ENCODE results near the gene EID3. TPM values are rescaled to one million over a fixed set of nuclear protein-coding genes. Genes with fewer than 3 reads are reported as not detected.
A peak's percentile ranks its signal among the peaks of the same experiment; 100 is the strongest.

Gene EID3
- polyA plus RNA-seq, 2 of the 4 experiments (the other 2 are of a cell fraction) = 6.8 to 12.2 TPM

DNA sequence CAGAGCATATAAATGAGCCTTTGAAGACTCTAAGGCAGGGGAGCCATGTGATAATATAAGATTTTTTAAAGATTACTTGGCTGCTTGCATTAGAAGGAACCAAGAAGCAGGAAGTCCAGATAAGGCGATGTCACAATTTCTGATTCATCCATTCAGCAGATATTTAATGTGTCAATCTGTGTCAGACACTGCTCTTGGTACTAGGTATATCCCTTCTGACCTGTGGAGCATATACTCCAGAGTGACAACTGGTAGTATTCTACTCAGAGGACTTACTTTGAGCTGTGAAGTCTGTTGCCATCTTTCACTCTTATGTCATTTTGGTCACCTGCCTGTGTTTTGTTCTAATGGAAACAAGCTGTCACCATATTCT is 10.7 kb downstream of the EID3 start (continued):
- TF ChIP-seq HMGXB4 (CRISPR knock-in tag; IDR thresholded peaks at IDR 0.05; ENCODE audit: borderline replicate concordance) (peak; percentile 49; the same call in 1 of the 2 replicates), MYC (IDR thresholded peaks at IDR 0.05; ENCODE audit: borderline replicate concordance, low read length) (no peak)
- TF ChIP-seq, protein P1, sequence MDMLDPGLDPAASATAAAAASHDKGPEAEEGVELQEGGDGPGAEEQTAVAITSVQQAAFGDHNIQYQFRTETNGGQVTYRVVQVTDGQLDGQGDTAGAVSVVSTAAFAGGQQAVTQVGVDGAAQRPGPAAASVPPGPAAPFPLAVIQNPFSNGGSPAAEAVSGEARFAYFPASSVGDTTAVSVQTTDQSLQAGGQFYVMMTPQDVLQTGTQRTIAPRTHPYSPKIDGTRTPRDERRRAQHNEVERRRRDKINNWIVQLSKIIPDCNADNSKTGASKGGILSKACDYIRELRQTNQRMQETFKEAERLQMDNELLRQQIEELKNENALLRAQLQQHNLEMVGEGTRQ (IDR thresholded peaks at IDR 0.05) = no peak

- Histone ChIP-seq H3K4me1 (peaks cover 100% of the 10 kb centered on the region), H3K9me3 (no peaks in the 10 kb centered on the region)
Observed at GRCh38 chr12:104315326-104316224, 12.0 kb downstream of the EID3 start.

More at GRCh38 chr12:104315326-104316224, 12.0 kb downstream of the EID3 start:
- no peak for DNase-seq (ENCODE audit: low read depth in 1 of 2, low spot score in 1 of 2)
- ChIA-PET CTCF (interaction anchor here (0.7 to 1.4 kb wide), 3 partner anchors 13 to 102 kb away, joined by 3 to 4 read pairs (median 3); no protein-coding TSS in a partner anchor), POLR2A (interaction anchor here (0.7 kb wide), 1 partner anchor 138 kb away, joined by 3 read pairs; no protein-coding TSS in a partner anchor)
- Histone ChIP-seq H3K4me3 (peak overlapping the region; percentile 24; the same call in 2 of the 3 replicates), H3K27ac (peak overlapping the region; percentile 10 to 55; a peak in 2 of 6 replicates), H3K4me2 (peak overlapping the region; percentile 97)
- WGBS (ENCODE audit: missing lambda C conversion rate) = 20% methylated on average over 10 of the region's 10 CpGs
- TF ChIP-seq JUN (IDR thresholded peaks at IDR 0.05) = 0 out of 5 replicates have a peak, but pooled peaks of 1 of the 2 experiments have one; percentile 36
- TF ChIP-seq, protein P2, sequence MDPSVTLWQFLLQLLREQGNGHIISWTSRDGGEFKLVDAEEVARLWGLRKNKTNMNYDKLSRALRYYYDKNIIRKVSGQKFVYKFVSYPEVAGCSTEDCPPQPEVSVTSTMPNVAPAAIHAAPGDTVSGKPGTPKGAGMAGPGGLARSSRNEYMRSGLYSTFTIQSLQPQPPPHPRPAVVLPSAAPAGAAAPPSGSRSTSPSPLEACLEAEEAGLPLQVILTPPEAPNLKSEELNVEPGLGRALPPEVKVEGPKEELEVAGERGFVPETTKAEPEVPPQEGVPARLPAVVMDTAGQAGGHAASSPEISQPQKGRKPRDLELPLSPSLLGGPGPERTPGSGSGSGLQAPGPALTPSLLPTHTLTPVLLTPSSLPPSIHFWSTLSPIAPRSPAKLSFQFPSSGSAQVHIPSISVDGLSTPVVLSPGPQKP (IDR thresholded peaks at IDR 0.05; ENCODE audit: low read depth, low read length) = no peak
- TF ChIP-seq PHF8 (IDR thresholded peaks at IDR 0.05; ENCODE audit: borderline replicate concordance, low read depth) = no peak
- TF ChIP-seq TP53 (CRISPR knock-in tag; IDR thresholded peaks at IDR 0.05) = 0 out of 2 replicates have a peak, but pooled peaks have one; percentile 15
- peak; percentile 44; the same call in 1 of the 2 replicates for TF ChIP-seq HMGXB4 (CRISPR knock-in tag; IDR thresholded peaks at IDR 0.05; ENCODE audit: borderline replicate concordance)
- peak; percentile 29; the same call in 1 of the 2 replicates for TF ChIP-seq RARB (CRISPR knock-in tag; IDR thresholded peaks at IDR 0.05)
- peak; percentile 84; the same call in 1 of the 2 replicates for TF ChIP-seq HOXA7 (CRISPR knock-in tag; IDR thresholded peaks at IDR 0.05)
- TF ChIP-seq RCOR1 (IDR thresholded peaks at IDR 0.05; ENCODE audit: low read depth, low read length) = no peak
- TF ChIP-seq HES2 (IDR thresholded peaks at IDR 0.05) = no peak
- TF ChIP-seq RNF2 (IDR thresholded peaks at IDR 0.05; ENCODE audit: borderline replicate concordance, low read depth) = no peak
- no peak for TF ChIP-seq ATOH8 (CRISPR knock-in tag; IDR thresholded peaks at IDR 0.05; ENCODE audit: low read depth)
- peak; percentile 93 for TF ChIP-seq POLR2AphosphoS2 (conservative IDR thresholded peaks at IDR 0.05; ENCODE audit: low read length)
- TF ChIP-seq FOSB (CRISPR knock-in tag; IDR thresholded peaks at IDR 0.05) = peak; percentile 28
- ATAC-seq = peak in 1 of 2 experiments; percentile 1; a peak in 1 of 6 replicates
- FAIRE-seq = peak; percentile 84
